Esophagus squamous epithelium (tissue), 5 donors: ENCODE measurements around the gene DLK1. TPM values are rescaled to one million over a fixed set of nuclear protein-coding genes. Genes with fewer than 3 reads are reported as not detected.

Experiments used
- DNase-seq: peaks from one replicate; lab custom pipeline; 2025; lab: John Stamatoyannopoulos, UW
- H3K27ac ChIP-seq, 4 donors: fragments of 200-600 bp; sonication (generic); one replicate each; pipeline ENCODE4 v1.5.1; 2016 to 2019; ENCODE audit warnings: mild to moderate bottlenecking in 1 of 4
- H3K27me3 ChIP-seq, 4 donors: fragments of 200-600 bp; sonication (generic); 1 replicate in 3 of 4; 2 replicates in 1 of 4; pipeline versions ENCODE4 v1.5.1 to v1.6.0; 2017 to 2021; ENCODE audit warnings: antibody characterized with exemption in 1 of 4
- H3K36me3 ChIP-seq, 3 donors: fragments of 200-600 bp; sonication (generic); one replicate each; pipeline ENCODE4 v1.5.1; 2016 to 2019
- H3K4me1 ChIP-seq, 3 donors: fragments of 200-600 bp; sonication (generic); one replicate each; pipeline ENCODE4 v1.5.1; 2017 to 2019
- H3K4me3 ChIP-seq, 4 donors: fragments of 200-600 bp; sonication (generic); 1 replicate in 3 of 4; 2 replicates in 1 of 4; pipeline ENCODE4 v1.5.1; 2016 to 2019; ENCODE audit warnings: mild to moderate bottlenecking in 2 of 4, moderate library complexity in 1 of 4
- H3K9me3 ChIP-seq, 3 donors: fragments of 200-600 bp; sonication (generic); one replicate each; pipeline ENCODE4 v1.5.1; 2016 to 2019
- POLR2A ChIP-seq, 4 donors: fragments of 450-650 bp; IDR thresholded peaks; one replicate each; pipeline ENCODE4 v1.6.1; 2017; ENCODE audit warnings: antibody characterized with exemption in 4 of 4, mild to moderate bottlenecking in 4 of 4, moderate library complexity in 3 of 4
- WGBS, 2 donors: methylation state at CpG; one replicate each; pipeline ENCODE4 v1.1.5; 2018; 5-methylcytosine and 5-hydroxymethylcytosine counted together
- intact Hi-C: fragments of 100-400 bp; cut with DNase I; formaldehyde crosslinking; loops from one replicate; pipeline ENCODE4 v1.15.0; 2022
- total RNA-seq, 4 donors: library from RNA; depleted of rRNA; stranded (reverse); fragments of >200 nt; gene quantifications; one replicate each; pipeline ENCODE4 v1.1.0, GENCODE V29; 2016
- TF ChIP-seq, protein P1 (sequence below), 6 experiments: fragments of 450-650 bp in 4 of 6; fragments of 200-600 bp in 2 of 6; sonication (generic) in 2 of 6; IDR thresholded peaks; one replicate each; pipeline ENCODE4 v1.5.1; 2016 to 2019; ENCODE audit warnings: antibody characterized with exemption in 6 of 6, mild to moderate bottlenecking in 4 of 6, moderate library complexity in 4 of 6
- donor health status: DM: yes; HTN: yes; CAD: no.

The DLK1 gene
- total RNA-seq, 4 donors from 2014 or later = not detected

DNA sequence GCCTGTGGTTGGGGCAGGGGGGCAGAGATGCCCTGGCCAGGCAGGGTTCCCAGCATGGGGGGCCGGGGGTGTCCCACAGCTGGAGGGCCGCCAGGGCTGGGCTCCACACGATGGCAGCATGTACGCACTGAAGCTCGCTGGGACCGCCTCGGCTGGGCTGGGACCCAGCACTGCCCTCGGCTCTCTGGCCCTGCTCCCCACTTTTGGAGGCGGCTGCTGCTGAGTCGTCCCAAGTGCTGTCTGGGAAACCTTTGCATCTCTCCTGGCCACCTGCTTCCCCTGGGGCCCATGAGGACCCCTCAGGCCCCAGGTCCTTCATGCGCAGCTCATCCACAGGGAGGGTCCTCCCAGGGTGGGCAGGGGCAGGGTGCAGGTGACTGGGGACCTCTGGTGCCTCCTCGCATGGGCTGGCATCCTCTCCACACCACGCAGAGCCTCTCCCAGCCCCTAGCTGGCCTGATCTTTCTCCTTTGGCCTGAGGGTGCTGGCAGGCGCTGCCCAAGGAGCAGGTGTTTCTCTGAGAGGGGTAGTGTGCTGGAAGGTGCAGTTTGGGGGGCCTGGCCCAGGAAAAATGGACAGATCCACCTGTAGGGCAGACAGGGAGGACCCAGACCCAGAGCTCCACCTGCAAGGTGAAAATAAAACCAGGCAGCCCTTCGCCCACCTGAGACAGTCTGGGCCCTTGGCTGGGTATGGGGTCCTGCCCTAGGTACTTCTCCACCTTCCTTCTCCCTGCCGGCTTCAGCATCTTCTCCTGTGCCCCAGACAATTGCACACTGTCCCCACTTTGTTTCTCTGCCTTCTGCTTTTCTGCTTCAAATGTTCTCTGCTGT is 46.9 kb downstream of the DLK1 start:
- no peak overlapping the region for H3K27ac ChIP-seq
- intact Hi-C loops = no loop called here
- 82 to 83% methylated on average over 2 to 6 of the region's 16 CpGs for WGBS, 2 donors
- H3K27me3 ChIP-seq = peaks cover 0 to 51% (median 0%) of the 10 kb centered on the region in 4 donors
- no peaks in the 10 kb centered on the region for H3K36me3 ChIP-seq
- no peaks in the 10 kb centered on the region for H3K4me1 ChIP-seq
- H3K4me3 ChIP-seq = no peak overlapping the region
- DNase-seq = no peak
- peaks cover 0 to 8% (median 0%) of the 10 kb centered on the region in 3 donors for H3K9me3 ChIP-seq
- TF ChIP-seq POLR2A (IDR thresholded peaks at IDR 0.05) = no peak
- TF ChIP-seq, protein P1, sequence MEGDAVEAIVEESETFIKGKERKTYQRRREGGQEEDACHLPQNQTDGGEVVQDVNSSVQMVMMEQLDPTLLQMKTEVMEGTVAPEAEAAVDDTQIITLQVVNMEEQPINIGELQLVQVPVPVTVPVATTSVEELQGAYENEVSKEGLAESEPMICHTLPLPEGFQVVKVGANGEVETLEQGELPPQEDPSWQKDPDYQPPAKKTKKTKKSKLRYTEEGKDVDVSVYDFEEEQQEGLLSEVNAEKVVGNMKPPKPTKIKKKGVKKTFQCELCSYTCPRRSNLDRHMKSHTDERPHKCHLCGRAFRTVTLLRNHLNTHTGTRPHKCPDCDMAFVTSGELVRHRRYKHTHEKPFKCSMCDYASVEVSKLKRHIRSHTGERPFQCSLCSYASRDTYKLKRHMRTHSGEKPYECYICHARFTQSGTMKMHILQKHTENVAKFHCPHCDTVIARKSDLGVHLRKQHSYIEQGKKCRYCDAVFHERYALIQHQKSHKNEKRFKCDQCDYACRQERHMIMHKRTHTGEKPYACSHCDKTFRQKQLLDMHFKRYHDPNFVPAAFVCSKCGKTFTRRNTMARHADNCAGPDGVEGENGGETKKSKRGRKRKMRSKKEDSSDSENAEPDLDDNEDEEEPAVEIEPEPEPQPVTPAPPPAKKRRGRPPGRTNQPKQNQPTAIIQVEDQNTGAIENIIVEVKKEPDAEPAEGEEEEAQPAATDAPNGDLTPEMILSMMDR (IDR thresholded peaks at IDR 0.05) = no peak

DNA sequence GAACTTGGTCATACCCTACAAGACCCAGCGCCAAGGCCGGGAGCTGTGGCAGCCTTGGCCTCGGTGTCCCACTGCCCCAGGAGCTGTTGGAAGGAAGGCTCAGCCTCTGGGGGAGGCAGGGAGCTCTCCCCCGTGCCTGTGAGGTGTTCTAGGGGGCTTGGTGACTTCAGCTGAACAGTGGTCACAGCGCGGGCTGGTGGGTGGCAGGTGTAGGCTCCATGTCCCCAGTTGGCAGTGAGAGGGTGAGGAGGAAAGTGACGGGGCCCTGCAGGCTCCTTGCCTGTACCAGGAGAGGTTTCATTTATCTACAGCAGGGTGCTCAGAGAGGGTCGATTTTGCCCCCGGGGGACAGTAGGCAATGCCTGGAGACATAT is 47.5 kb downstream of the DLK1 start:
- H3K4me1 ChIP-seq = no peaks in the 10 kb centered on the region
- H3K4me3 ChIP-seq = no peak overlapping the region
- WGBS, 2 donors = 71 to 88% methylated on average over 3 to 7 of the region's 9 CpGs
- intact Hi-C loops = no loop called here
- peaks cover 0 to 8% (median 0%) of the 10 kb centered on the region in 3 donors for H3K9me3 ChIP-seq
- no peak overlapping the region for H3K27ac ChIP-seq
- no peaks in the 10 kb centered on the region for H3K36me3 ChIP-seq
- TF ChIP-seq, protein P1 (IDR thresholded peaks at IDR 0.05) = no peak
- TF ChIP-seq POLR2A (IDR thresholded peaks at IDR 0.05) = no peak
- no peak for DNase-seq
- peaks cover 0 to 51% (median 0%) of the 10 kb centered on the region in 4 donors for H3K27me3 ChIP-seq

DNA sequence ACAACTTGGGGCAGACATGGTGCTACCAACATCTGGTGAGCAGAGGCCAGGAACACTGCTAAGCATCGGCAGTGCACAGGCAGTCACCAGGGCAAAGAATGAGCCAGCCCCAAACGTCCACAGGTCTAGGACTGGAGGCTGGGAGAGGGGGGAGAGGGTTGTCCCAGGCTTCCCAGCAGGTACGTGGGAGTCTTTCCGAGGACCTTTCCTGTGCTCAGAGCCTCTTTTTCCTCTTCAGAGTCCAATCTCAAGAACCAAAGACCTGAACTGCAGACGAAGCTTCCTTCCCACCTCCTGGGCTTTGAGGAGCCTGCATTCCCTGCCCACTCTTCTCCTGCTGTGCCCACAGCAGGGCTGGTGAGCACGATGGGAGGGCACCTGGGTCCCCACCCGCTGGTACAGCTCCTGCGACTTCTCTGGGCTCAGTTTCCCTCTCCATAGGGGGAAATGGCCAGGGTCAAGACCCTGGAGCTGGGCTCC is 48.7 kb downstream of the DLK1 start:
- DNase-seq = no peak
- 74 to 75% methylated on average over 3 to 5 of the region's 8 CpGs for WGBS, 2 donors
- peaks cover 0 to 8% (median 0%) of the 10 kb centered on the region in 3 donors for H3K9me3 ChIP-seq
- intact Hi-C loops = no loop called here
- peaks cover 0 to 42% (median 0%) of the 10 kb centered on the region in 4 donors for H3K27me3 ChIP-seq
- no peak overlapping the region for H3K27ac ChIP-seq
- no peaks in the 10 kb centered on the region for H3K4me1 ChIP-seq
- no peak overlapping the region for H3K4me3 ChIP-seq
- TF ChIP-seq, protein P1 (IDR thresholded peaks at IDR 0.05) = no peak
- no peak for TF ChIP-seq POLR2A (IDR thresholded peaks at IDR 0.05)
- H3K36me3 ChIP-seq = no peaks in the 10 kb centered on the region

DNA sequence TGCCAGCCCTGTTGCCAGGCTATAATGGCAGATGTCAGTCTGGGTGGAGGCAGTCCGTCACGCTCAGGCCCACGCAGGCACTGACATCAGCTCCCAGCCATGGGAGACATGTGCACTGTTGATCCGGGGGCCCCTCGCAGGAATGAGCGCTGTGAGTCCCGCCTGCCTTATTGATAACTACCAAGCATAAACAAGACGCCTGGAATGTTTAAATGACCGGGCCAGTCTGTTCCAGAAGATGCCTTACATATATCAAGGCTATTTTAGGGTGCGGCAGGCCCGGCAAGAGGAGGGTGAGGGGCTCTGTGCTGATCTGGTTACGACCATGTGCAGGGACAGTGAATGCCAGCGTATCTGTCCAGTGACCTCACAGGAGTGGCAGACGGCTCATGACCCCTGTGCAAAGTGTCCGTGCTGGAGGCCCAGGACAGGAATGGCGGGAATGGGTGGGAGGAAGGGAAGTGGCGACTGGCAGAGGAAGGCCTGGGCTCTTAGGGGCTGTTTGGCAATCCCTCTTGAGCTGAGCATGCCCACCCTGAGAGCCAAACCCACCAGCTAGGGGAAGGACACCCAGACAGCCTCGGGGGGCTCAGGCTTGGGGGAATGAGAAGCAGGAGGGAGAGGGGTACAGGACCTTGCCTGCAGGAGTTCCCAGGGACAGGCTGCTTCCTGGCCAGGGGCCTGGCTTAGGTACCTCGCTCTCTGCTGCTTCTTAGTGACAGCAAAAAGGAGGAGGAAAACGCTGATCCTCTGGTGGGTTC is 49.3 kb downstream of the DLK1 start:
- TF ChIP-seq POLR2A (IDR thresholded peaks at IDR 0.05) = no peak
- TF ChIP-seq, protein P1 (IDR thresholded peaks at IDR 0.05) = no peak
- 53 to 75% methylated on average over 4 to 14 of the region's 20 CpGs for WGBS, 2 donors
- no peak overlapping the region for H3K27ac ChIP-seq
- H3K27me3 ChIP-seq = peaks cover 0 to 41% (median 0%) of the 10 kb centered on the region in 4 donors
- no peaks in the 10 kb centered on the region for H3K36me3 ChIP-seq
- intact Hi-C loops = no loop called here
- H3K9me3 ChIP-seq = peaks cover 0 to 4% (median 0%) of the 10 kb centered on the region in 3 donors
- H3K4me1 ChIP-seq = peaks cover 0 to under 1% (median 0%) of the 10 kb centered on the region in 3 donors
- no peak for DNase-seq
- H3K4me3 ChIP-seq = no peak overlapping the region
